A549 treated with RU486 at 1 μM for 4 hours (cell line): ENCODE data around the gene RNF13. TPM values are rescaled to one million over a fixed set of nuclear protein-coding genes. Genes with fewer than 3 reads are reported as not detected.

Experiments used
- total RNA-seq: library from RNA; stranded (reverse); fragments of 200-300 nt; extraction: Qiagen RNA extraction; gene quantifications from 5 replicates; pipeline ENCODE4 v1.2.3, GENCODE V29; 2022; ENCODE audit warnings: low read depth

Gene RNF13, protein sequence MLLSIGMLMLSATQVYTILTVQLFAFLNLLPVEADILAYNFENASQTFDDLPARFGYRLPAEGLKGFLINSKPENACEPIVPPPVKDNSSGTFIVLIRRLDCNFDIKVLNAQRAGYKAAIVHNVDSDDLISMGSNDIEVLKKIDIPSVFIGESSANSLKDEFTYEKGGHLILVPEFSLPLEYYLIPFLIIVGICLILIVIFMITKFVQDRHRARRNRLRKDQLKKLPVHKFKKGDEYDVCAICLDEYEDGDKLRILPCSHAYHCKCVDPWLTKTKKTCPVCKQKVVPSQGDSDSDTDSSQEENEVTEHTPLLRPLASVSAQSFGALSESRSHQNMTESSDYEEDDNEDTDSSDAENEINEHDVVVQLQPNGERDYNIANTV
- 26.8 to 64.1 TPM (median 40.2 TPM) in 5 replicates for total RNA-seq

GRCh38 chr3:149812606-149813366 lies at the start of gene RNF13:
TSS of gene RNF13 (plus strand) at chr3:149813215. CDS start at chr3:149846027, 32,812 bp downstream.

DNA sequence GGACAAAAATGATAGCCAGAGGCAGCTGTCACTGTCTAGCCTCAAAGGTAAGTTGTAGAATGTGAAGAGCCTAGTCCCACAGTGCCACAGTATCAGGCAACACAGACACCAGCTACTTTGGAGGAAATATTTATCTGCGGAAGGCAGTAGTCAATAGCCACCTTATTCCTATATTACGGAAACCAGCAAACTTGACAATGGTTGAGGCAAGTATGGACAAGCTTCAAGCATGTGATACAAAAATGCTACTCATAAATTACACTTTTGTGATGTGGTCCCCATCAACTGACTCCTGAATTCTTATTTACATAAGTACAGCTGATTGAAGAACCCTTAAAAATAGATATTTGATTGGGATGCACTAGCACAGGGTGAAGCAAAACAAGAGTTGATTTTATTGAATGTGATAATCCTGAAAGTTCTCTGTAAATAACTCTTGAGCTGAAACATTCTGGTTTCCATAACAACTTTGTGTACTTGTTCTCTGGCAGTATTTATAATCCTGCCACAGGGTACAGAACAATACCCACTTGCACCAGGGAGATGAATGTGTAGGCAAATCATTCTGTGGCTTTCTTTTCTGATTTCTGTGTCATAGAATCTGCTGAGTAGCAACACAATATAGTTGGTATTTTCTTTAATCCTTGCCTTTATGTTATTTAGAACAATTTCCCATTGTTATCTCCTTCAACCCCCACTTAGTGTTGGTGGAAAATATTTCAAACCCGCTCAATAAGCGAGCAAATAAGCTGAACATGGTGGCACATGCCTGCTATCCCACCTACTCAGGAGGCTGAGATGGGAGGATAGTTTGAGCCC lies 20.4 kb upstream of the RNF13 start, which contains the start of gene ANKUB1:
ANKUB1 (minus strand) TSS at position 103 of the 819 bp plus-strand sequence. CDS start 188 bp downstream, outside the sequence.

GRCh38 chr3:149970716-149971402 lies 157.8 kb downstream of the RNF13 start, which contains the start of gene PFN2:
TSS of gene PFN2 (minus strand) at chr3:149970895. CDS start at chr3:149970856, 39 bp downstream.

Other genes starting within 250 kb of the RNF13 start
- gene WWTR1, start 155.2 kb upstream of the RNF13 start, total RNA-seq: 112 to 122 TPM (median 119 TPM) in 5 replicates
- 27.9 to 40.5 TPM (median 36.4 TPM) in 5 replicates for gene COMMD2, start 60.7 kb upstream of the RNF13 start, total RNA-seq
- gene ANKUB1, start 20.7 kb upstream of the RNF13 start, total RNA-seq: not detected in 5 replicates
- gene PFN2, start 157.7 kb downstream of the RNF13 start, total RNA-seq: 134 to 185 TPM (median 168 TPM) in 5 replicates